Colonic mucosa (tissue), 4 donors: ENCODE measurements around the gene FUT8. TPM values are rescaled to one million over a fixed set of nuclear protein-coding genes. Genes with fewer than 3 reads are reported as not detected.

ENCODE experiments used
- DNase-seq: peaks from one replicate; pipeline ENCODE4 v3.0.0-alpha.2; 2020
- H3K27ac ChIP-seq: fragments of 200-600 bp; one replicate; pipeline ENCODE4 v1.8.0; 2021
- H3K27me3 ChIP-seq: fragments of 200-600 bp; one replicate; pipeline ENCODE4 v1.8.0; 2021
- H3K36me3 ChIP-seq: fragments of 200-600 bp; one replicate; pipeline ENCODE4 v1.8.0; 2021
- H3K4me1 ChIP-seq: fragments of 200-600 bp; one replicate; pipeline ENCODE4 v1.8.0; 2021; ENCODE audit warnings: mild to moderate bottlenecking
- H3K4me3 ChIP-seq: fragments of 200-600 bp; one replicate; pipeline ENCODE4 v1.8.0; 2021
- H3K9ac ChIP-seq, 2 donors: one replicate each; pipeline ENCODE4 v1.7.0; 2013; ENCODE audit warnings: control low read depth in 2 of 2, low read depth in 2 of 2, low read length in 2 of 2
- H3K9me3 ChIP-seq: fragments of 200-600 bp; one replicate; pipeline ENCODE4 v1.8.0; 2021
- CTCF ChIP-seq: fragments of 200-600 bp; IDR thresholded peaks from one replicate; pipeline ENCODE4 v1.8.0; 2022; ENCODE audit warnings: antibody characterized with exemption, mild to moderate bottlenecking
- intact Hi-C: fragments of 100-400 bp; cut with DNase I; formaldehyde crosslinking; loops from one replicate; pipeline ENCODE4 v1.14.1; 2022
- total RNA-seq, 2 donors: library from RNA; stranded (reverse); fragmentation: NEBNext Ultra II Directional in 1 of 2; extraction: Animal tissue kit (Norgen Biotek cat#: 25700) in 1 of 2; gene quantifications; one replicate each; pipeline ENCODE4 v1.2.1, GENCODE V29; 2021
- donor health status: healthy.
- donor health status: DM: no; HTN: no; CAD: no.
- donor health status: DM: no; HTN: no; CAD: no.

Gene FUT8
- total RNA-seq, 2 donors from 2014 or later, result 28.8 to 37.2 TPM

- Histone ChIP-seq H3K27ac (no peak overlapping the region), H3K4me3 (no peak overlapping the region), H3K9me3 (no peaks in the 10 kb centered on the region), H3K4me1 (no peaks in the 10 kb centered on the region), H3K36me3 (no peaks in the 10 kb centered on the region), H3K9ac (no peak overlapping the region), H3K27me3 (no peaks in the 10 kb centered on the region)
- no peak for TF ChIP-seq CTCF
- intact Hi-C loops, result no loop called here
- no peak for DNase-seq
These were observed 142.3 kb downstream of the FUT8 start for GRCh38 chr14:65554837-65555236.

GRCh38 chr14:65555358-65555757, 142.8 kb downstream of the FUT8 start:
- no peak overlapping the region for H3K4me3 ChIP-seq
- no peak overlapping the region for H3K27ac ChIP-seq
- H3K36me3 ChIP-seq, result no peaks in the 10 kb centered on the region
- DNase-seq, result no peak
- H3K4me1 ChIP-seq, result no peaks in the 10 kb centered on the region
- H3K9ac ChIP-seq, result no peak overlapping the region
- intact Hi-C loops, result no loop called here
- no peaks in the 10 kb centered on the region for H3K9me3 ChIP-seq
- no peak for TF ChIP-seq CTCF
- H3K27me3 ChIP-seq, result no peaks in the 10 kb centered on the region

- no peak overlapping the region for H3K27ac ChIP-seq
- H3K4me1 ChIP-seq, result no peaks in the 10 kb centered on the region
- H3K36me3 ChIP-seq, result no peaks in the 10 kb centered on the region
- H3K9me3 ChIP-seq, result no peaks in the 10 kb centered on the region
- no peak overlapping the region for H3K4me3 ChIP-seq
- intact Hi-C loops, result no loop called here
- TF ChIP-seq CTCF, result no peak
- H3K9ac ChIP-seq, result no peak overlapping the region
- no peaks in the 10 kb centered on the region for H3K27me3 ChIP-seq
- DNase-seq, result no peak
These were observed 145.8 kb downstream of the FUT8 start for GRCh38 chr14:65558363-65558762.

GRCh38 chr14:65560340-65561027, 148.0 kb downstream of the FUT8 start:
- H3K4me1 ChIP-seq, result no peaks in the 10 kb centered on the region
- intact Hi-C loops, result no loop called here
- no peak for TF ChIP-seq CTCF
- no peaks in the 10 kb centered on the region for H3K36me3 ChIP-seq
- no peak overlapping the region for H3K27ac ChIP-seq
- H3K9ac ChIP-seq, result no peak overlapping the region
- no peak overlapping the region for H3K4me3 ChIP-seq
- DNase-seq, result no peak
- no peaks in the 10 kb centered on the region for H3K27me3 ChIP-seq
- no peaks in the 10 kb centered on the region for H3K9me3 ChIP-seq

GRCh38 chr14:65564370-65564769, 151.8 kb downstream of the FUT8 start:
- intact Hi-C loops, result no loop called here
- no peak for DNase-seq

More at GRCh38 chr14:65564370-65564769, 151.8 kb downstream of the FUT8 start:
- Histone ChIP-seq H3K4me3 (no peak overlapping the region), H3K9ac (no peak overlapping the region), H3K4me1 (no peaks in the 10 kb centered on the region), H3K9me3 (no peaks in the 10 kb centered on the region), H3K27ac (no peak overlapping the region), H3K27me3 (no peaks in the 10 kb centered on the region), H3K36me3 (no peaks in the 10 kb centered on the region)
- no peak for TF ChIP-seq CTCF
